MM.1S (cell line): Measurements from ENCODE around the gene ADCK2.

Source experiments
- CTCF ChIP-seq: fragments of 300-600 bp; sonication (generic); IDR thresholded peaks from 2 replicates; pipeline ENCODE4 v1.5.1; 2016; ENCODE audit warnings: antibody characterized with exemption, low read length, mixed read lengths
- EZH2 ChIP-seq: fragments of 300-600 bp; sonication (generic); optimal IDR thresholded peaks from 2 replicates; pipeline ENCODE3; 2017; ENCODE audit warnings: low read depth, mild to moderate bottlenecking, antibody characterized with exemption, low read length, mixed read lengths
- EZH2phosphoT487 ChIP-seq: fragments of 300-600 bp; sonication (generic); IDR thresholded peaks from 2 replicates; pipeline ENCODE4 v1.6.1; 2018; ENCODE audit warnings: antibody characterized with exemption, low read length

GRCh38 chr7:140707132-140707531 lies 34.4 kb downstream of the ADCK2 start:
- TF ChIP-seq CTCF: no peak
- TF ChIP-seq EZH2: no peak
- TF ChIP-seq EZH2phosphoT487: no peak
